Keratinocyte (primary cell): ENCODE results near the gene TTC23L. TPM values are rescaled to one million over a fixed set of nuclear protein-coding genes. Genes with fewer than 3 reads are reported as not detected.

ENCODE experiments used
- DNase-seq: peaks from one replicate; pipeline ENCODE4 v3.0.0-alpha.2; 2011; ENCODE audit warnings: low read depth, missing footprints, low spot score
- FAIRE-seq: peaks from 2 replicates; lab custom pipeline; 2011; peaks lifted over from hg19 to GRCh38; lab: Jason Lieb, UNC
- H2AFZ ChIP-seq: 2 replicates; pipeline ENCODE4 v1.6.0; 2012; ENCODE audit warnings: low read length, control low read depth, inconsistent platforms; ENCODE audit not compliant: control insufficient read depth
- H3K27ac ChIP-seq: 2 replicates; pipeline ENCODE4 v1.5.1; 2011; ENCODE audit warnings: low read length; ENCODE audit not compliant: control insufficient read depth, insufficient read depth
- H3K27me3 ChIP-seq: 3 replicates; pipeline ENCODE4 v1.6.0; 2011; ENCODE audit warnings: low read length; ENCODE audit not compliant: control insufficient read depth, insufficient read depth; ENCODE audit errors: extremely low read depth
- H3K36me3 ChIP-seq, 2 experiments: 2 replicates in 1 of 2; 3 replicates in 1 of 2; pipeline ENCODE4 v1.5.1; 2011; ENCODE audit warnings: low read length in 2 of 2, mild to moderate bottlenecking in 1 of 2; ENCODE audit not compliant: control insufficient read depth in 2 of 2, insufficient read depth in 2 of 2; ENCODE audit errors: extremely low read depth in 1 of 2
- H3K4me1 ChIP-seq: 3 replicates; pipeline ENCODE4 v1.5.1; 2011; ENCODE audit warnings: low read length; ENCODE audit not compliant: control insufficient read depth, insufficient read depth; ENCODE audit errors: extremely low read depth
- H3K4me2 ChIP-seq: 3 replicates; pipeline ENCODE4 v1.6.0; 2011; ENCODE audit warnings: low read depth, low read length; ENCODE audit not compliant: control insufficient read depth, insufficient read depth; ENCODE audit errors: extremely low read depth
- H3K4me3 ChIP-seq, 3 experiments: fragments of 200-600 bp in 1 of 3; sonication (generic) in 1 of 3; 2 replicates in 2 of 3; 3 replicates in 1 of 3; pipeline ENCODE4 v1.5.1; 2011 to 2016; ENCODE audit warnings: low read length in 3 of 3, mild to moderate bottlenecking in 3 of 3, control low read depth in 2 of 3, inconsistent platforms in 1 of 3, low read depth in 1 of 3, mixed read lengths in 1 of 3, mixed run types in 1 of 3, moderate library complexity in 1 of 3; ENCODE audit not compliant: control insufficient read depth in 2 of 3, insufficient read depth in 2 of 3; ENCODE audit errors: extremely low read depth in 1 of 3
- H3K79me2 ChIP-seq: 2 replicates; pipeline ENCODE4 v1.6.0; 2012; ENCODE audit warnings: low read length; ENCODE audit not compliant: control insufficient read depth, insufficient read depth
- H3K9ac ChIP-seq: 3 replicates; pipeline ENCODE4 v1.6.0; 2011; ENCODE audit warnings: low read length; ENCODE audit not compliant: control insufficient read depth, insufficient read depth; ENCODE audit errors: extremely low read depth
- H3K9me1 ChIP-seq: 3 replicates; pipeline ENCODE4 v1.6.0; 2011; ENCODE audit warnings: low read length; ENCODE audit not compliant: control insufficient read depth, insufficient read depth; ENCODE audit errors: extremely low read depth
- H3K9me3 ChIP-seq: 2 replicates; pipeline ENCODE4 v1.5.1; 2012; ENCODE audit warnings: low read depth, low read length; ENCODE audit not compliant: control insufficient read depth
- H4K20me1 ChIP-seq: 3 replicates; pipeline ENCODE4 v1.6.0; 2011; ENCODE audit warnings: low read length; ENCODE audit not compliant: control insufficient read depth, insufficient read depth; ENCODE audit errors: extremely low read depth
- EZH2 ChIP-seq: IDR thresholded peaks from one replicate; pipeline ENCODE4 v1.6.1; 2012; ENCODE audit warnings: inconsistent platforms, mild to moderate bottlenecking, low read length, moderate library complexity
- dilution Hi-C: fragments of 300-500 bp; cut with MboI; formaldehyde crosslinking; loops from one replicate; pipeline ENCODE4 v1.7.0; 2020; ENCODE audit warnings: low sequenced_read_pairs; ENCODE audit not compliant: extremely low pct_ligation_motif_present
- polyA plus RNA-seq, 5 experiments: library from polyadenylated mRNA; depleted of rRNA in 3 of 5; stranded (reverse) in 3 of 5; stranded (forward) in 1 of 5; unstranded in 1 of 5; fragments of >200 nt; gene quantifications; 1 replicate in 1 of 5; 2 replicates in 3 of 5; 3 replicates in 1 of 5; pipeline versions ENCODE4 v1.2.1 to v1.2.3, GENCODE V29; 2011 to 2012; ENCODE audit warnings: missing spikeins in 2 of 5, low read depth in 1 of 5, low replicate concordance in 1 of 5
- TF ChIP-seq, protein P1 (sequence below), 3 experiments: IDR thresholded peaks in 1 of 3; conservative IDR thresholded peaks in 1 of 3; optimal IDR thresholded peaks in 1 of 3; 2 replicates in 2 of 3; 3 replicates in 1 of 3; pipeline versions ENCODE3 to v1.5.1; 2011; ENCODE audit warnings: low read length in 3 of 3, mild to moderate bottlenecking in 3 of 3, moderate library complexity in 2 of 3, control low read depth in 1 of 3, inconsistent platforms in 1 of 3; ENCODE audit not compliant: insufficient read depth in 2 of 3; ENCODE audit errors: extremely low read depth in 1 of 3

Gene TTC23L
- polyA plus RNA-seq, 1 donor (not counting 4 experiments of a cell fraction or from before 2014, with no cell fraction given), result 0.12 TPM

DNA sequence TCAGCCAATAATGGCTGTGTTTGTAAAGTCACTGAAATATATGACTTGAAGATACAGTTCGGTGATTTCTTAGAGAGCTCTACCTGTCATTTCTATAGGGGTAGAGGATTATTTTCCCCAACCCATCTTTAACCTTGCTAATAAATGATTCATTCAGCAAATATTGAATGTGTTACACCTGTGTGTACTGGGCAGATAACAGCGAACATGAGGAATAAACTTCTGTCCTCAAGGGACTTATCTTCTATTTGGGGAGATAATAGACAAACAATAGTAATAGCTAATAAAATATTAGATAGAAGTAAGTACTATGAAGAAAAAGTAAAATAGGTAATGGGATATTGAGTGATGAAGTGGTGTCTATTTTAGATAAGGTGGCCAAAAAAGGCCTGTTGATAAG is 9.3 kb downstream of the TTC23L start:
- DNase-seq (no peak), FAIRE-seq (no peak)
- Histone ChIP-seq H3K79me2 (no peaks in the 10 kb centered on the region), H3K9me1 (no peaks in the 10 kb centered on the region), H3K4me3 (no peak overlapping the region), H3K36me3 (no peaks in the 10 kb centered on the region), H3K9ac (no peak overlapping the region), H3K27me3 (no peaks in the 10 kb centered on the region), H3K4me2 (no peak overlapping the region), H2AFZ (no peak overlapping the region), H3K9me3 (no peaks in the 10 kb centered on the region), H3K27ac (no peak overlapping the region), H4K20me1 (no peaks in the 10 kb centered on the region), H3K4me1 (no peaks in the 10 kb centered on the region)
- dilution Hi-C loops, result no loop called here
- no peak for TF ChIP-seq EZH2
- TF ChIP-seq, protein P1, sequence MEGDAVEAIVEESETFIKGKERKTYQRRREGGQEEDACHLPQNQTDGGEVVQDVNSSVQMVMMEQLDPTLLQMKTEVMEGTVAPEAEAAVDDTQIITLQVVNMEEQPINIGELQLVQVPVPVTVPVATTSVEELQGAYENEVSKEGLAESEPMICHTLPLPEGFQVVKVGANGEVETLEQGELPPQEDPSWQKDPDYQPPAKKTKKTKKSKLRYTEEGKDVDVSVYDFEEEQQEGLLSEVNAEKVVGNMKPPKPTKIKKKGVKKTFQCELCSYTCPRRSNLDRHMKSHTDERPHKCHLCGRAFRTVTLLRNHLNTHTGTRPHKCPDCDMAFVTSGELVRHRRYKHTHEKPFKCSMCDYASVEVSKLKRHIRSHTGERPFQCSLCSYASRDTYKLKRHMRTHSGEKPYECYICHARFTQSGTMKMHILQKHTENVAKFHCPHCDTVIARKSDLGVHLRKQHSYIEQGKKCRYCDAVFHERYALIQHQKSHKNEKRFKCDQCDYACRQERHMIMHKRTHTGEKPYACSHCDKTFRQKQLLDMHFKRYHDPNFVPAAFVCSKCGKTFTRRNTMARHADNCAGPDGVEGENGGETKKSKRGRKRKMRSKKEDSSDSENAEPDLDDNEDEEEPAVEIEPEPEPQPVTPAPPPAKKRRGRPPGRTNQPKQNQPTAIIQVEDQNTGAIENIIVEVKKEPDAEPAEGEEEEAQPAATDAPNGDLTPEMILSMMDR (optimal IDR thresholded peaks at IDR 0.05 in 1 of 3, IDR thresholded peaks at IDR 0.05 in 1 of 3, conservative IDR thresholded peaks at IDR 0.05 in 1 of 3; ENCODE audit: extremely low read depth in 1 of 3, insufficient read depth in 2 of 3, low read length in 3 of 3), result no peak

DNA sequence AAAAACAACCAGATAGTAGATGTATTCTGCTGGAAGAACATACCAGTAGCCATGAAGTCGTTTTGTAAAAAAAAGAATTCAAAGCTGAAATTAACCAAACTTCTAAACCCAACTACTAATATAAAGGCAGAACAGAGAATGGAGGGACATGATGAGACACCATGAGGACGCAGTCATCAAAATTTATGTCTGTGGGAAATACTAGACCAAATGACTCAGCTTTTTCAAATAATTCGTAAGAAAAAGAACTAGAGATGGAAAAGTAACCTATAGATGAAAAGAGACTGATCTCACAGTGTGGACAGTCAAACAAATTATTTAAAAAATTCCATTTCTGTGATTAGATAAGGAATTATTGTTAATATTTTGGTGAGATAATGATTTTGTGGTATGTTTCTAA is 10.3 kb downstream of the TTC23L start:
- Histone ChIP-seq H3K4me1 (no peaks in the 10 kb centered on the region), H4K20me1 (no peaks in the 10 kb centered on the region), H3K27me3 (no peaks in the 10 kb centered on the region), H3K9me3 (no peaks in the 10 kb centered on the region), H3K4me3 (no peak overlapping the region), H3K4me2 (no peak overlapping the region), H3K79me2 (no peaks in the 10 kb centered on the region), H3K36me3 (no peaks in the 10 kb centered on the region), H3K9me1 (no peaks in the 10 kb centered on the region), H3K27ac (no peak overlapping the region), H3K9ac (no peak overlapping the region), H2AFZ (no peak overlapping the region)
- dilution Hi-C loops, result no loop called here
- no peak for TF ChIP-seq EZH2
- TF ChIP-seq, protein P1 (optimal IDR thresholded peaks at IDR 0.05 in 1 of 3, IDR thresholded peaks at IDR 0.05 in 1 of 3, conservative IDR thresholded peaks at IDR 0.05 in 1 of 3; ENCODE audit: extremely low read depth in 1 of 3, insufficient read depth in 2 of 3, low read length in 3 of 3), result no peak
- FAIRE-seq (no peak), DNase-seq (no peak)
